DND-41 (cell line): ENCODE data around the gene FAM234A.
"Not testable (repeated sequence)": the region's sequence is repeated elsewhere in the genome, so short reads cannot be mapped to it uniquely, and the experiment has no call there.

Source experiments
- ATAC-seq: fragments of 200-7000 bp; cut with Tn5 transposase; 3 replicates; pipeline ENCODE4 v1.9.1; 2021; ENCODE audit warnings: low read depth; ENCODE audit not compliant: insufficient read depth
- DNase-seq: peaks from one replicate; pipeline ENCODE4 v3.0.0-alpha.2; 2020
- H2AFZ ChIP-seq: 2 replicates; pipeline ENCODE4 v1.6.0; 2012; ENCODE audit warnings: low read depth, low read length
- H3K27ac ChIP-seq: 2 replicates; pipeline ENCODE4 v1.5.1; 2012; ENCODE audit warnings: low read length, inconsistent platforms
- H3K27me3 ChIP-seq: fragments of 200-600 bp; sonication (generic); 2 replicates; pipeline ENCODE4 v1.6.0; 2012; ENCODE audit warnings: low read length, mild to moderate bottlenecking, inconsistent platforms; ENCODE audit not compliant: insufficient read depth, poor library complexity
- H3K36me3 ChIP-seq: 2 replicates; pipeline ENCODE4 v1.5.1; 2012; ENCODE audit warnings: low read length, inconsistent platforms; ENCODE audit not compliant: insufficient read depth
- H3K4me1 ChIP-seq: 2 replicates; pipeline ENCODE4 v1.5.1; 2012; ENCODE audit warnings: mild to moderate bottlenecking, low read length; ENCODE audit not compliant: insufficient read depth
- H3K4me2 ChIP-seq: 2 replicates; pipeline ENCODE4 v1.6.0; 2012; ENCODE audit warnings: mild to moderate bottlenecking, moderate library complexity, low read length, inconsistent platforms; ENCODE audit not compliant: insufficient read depth
- H3K4me3 ChIP-seq, 2 experiments: fragments of 200-600 bp in 1 of 2; shearing (Covaris generic) in 1 of 2; 2 replicates each; pipeline ENCODE4 v1.5.1; 2012 to 2016; ENCODE audit warnings: inconsistent platforms in 2 of 2, low read length in 2 of 2, mild to moderate bottlenecking in 2 of 2, low read depth in 1 of 2, moderate library complexity in 1 of 2
- H3K79me2 ChIP-seq: 2 replicates; pipeline ENCODE4 v1.6.0; 2012; ENCODE audit warnings: low read length, inconsistent platforms; ENCODE audit not compliant: insufficient read depth
- H3K9ac ChIP-seq: 2 replicates; pipeline ENCODE4 v1.6.0; 2012; ENCODE audit warnings: low read depth, mild to moderate bottlenecking, inconsistent platforms, low read length, moderate library complexity
- H3K9me3 ChIP-seq: 2 replicates; pipeline ENCODE4 v1.5.1; 2012; ENCODE audit warnings: low read length, moderate library complexity, mild to moderate bottlenecking, inconsistent platforms; ENCODE audit not compliant: insufficient read depth, severe bottlenecking
- H4K20me1 ChIP-seq: 2 replicates; pipeline ENCODE4 v1.6.0; 2012; ENCODE audit warnings: low read length; ENCODE audit not compliant: insufficient read depth
- CTCF ChIP-seq: IDR thresholded peaks from 2 replicates; pipeline ENCODE4 v1.5.1; 2012; ENCODE audit warnings: borderline replicate concordance, low read length, moderate library complexity, mild to moderate bottlenecking; ENCODE audit not compliant: poor library complexity, severe bottlenecking; ENCODE audit errors: extremely low read depth
- EZH2 ChIP-seq: IDR thresholded peaks from 3 replicates; pipeline ENCODE4 v1.6.1; 2012; ENCODE audit warnings: borderline replicate concordance, low read depth, mild to moderate bottlenecking, moderate library complexity, low read length, inconsistent platforms; ENCODE audit not compliant: severe bottlenecking

The FAM234A gene

GRCh38 chr16:255183-255582, 20.6 kb downstream of the FAM234A start:
- TF ChIP-seq CTCF = no peak
- no peak for TF ChIP-seq EZH2
- H3K79me2 ChIP-seq = no peaks in the 10 kb centered on the region
- peaks cover 30% of the 10 kb centered on the region for H3K36me3 ChIP-seq
- H3K4me3 ChIP-seq = no peak overlapping the region
- ATAC-seq = no peak
- H3K4me1 ChIP-seq = no peaks in the 10 kb centered on the region
- no peaks in the 10 kb centered on the region for H4K20me1 ChIP-seq
- no peak overlapping the region for H2AFZ ChIP-seq
- no peak overlapping the region for H3K4me2 ChIP-seq
- no peaks in the 10 kb centered on the region for H3K9me3 ChIP-seq
- H3K27ac ChIP-seq = no peak overlapping the region
- no peaks in the 10 kb centered on the region for H3K27me3 ChIP-seq
- no peak overlapping the region for H3K9ac ChIP-seq
- no peak for DNase-seq

- H3K4me3 ChIP-seq, H2AFZ ChIP-seq, H3K9me3 ChIP-seq, H3K4me1 ChIP-seq, H3K27ac ChIP-seq, H3K4me2 ChIP-seq, ATAC-seq, H4K20me1 ChIP-seq, H3K27me3 ChIP-seq, DNase-seq, H3K79me2 ChIP-seq, H3K9ac ChIP-seq: not testable (repeated sequence)
- H3K36me3 ChIP-seq = peaks cover 48% of the 10 kb centered on the region
Measured at GRCh38 chr16:258091-258490, 23.5 kb downstream of the FAM234A start.

- Histone ChIP-seq H3K9ac (no peak overlapping the region), H4K20me1 (no peaks in the 10 kb centered on the region), H3K4me2 (no peak overlapping the region), H3K27me3 (no peaks in the 10 kb centered on the region), H3K79me2 (no peaks in the 10 kb centered on the region), H3K27ac (no peak overlapping the region), H3K9me3 (no peaks in the 10 kb centered on the region), H2AFZ (no peak overlapping the region), H3K4me1 (no peaks in the 10 kb centered on the region), H3K4me3 (no peak overlapping the region), H3K36me3 (peaks cover 53% of the 10 kb centered on the region)
- no peak for TF ChIP-seq CTCF
- no peak for TF ChIP-seq EZH2
- DNase-seq = no peak
- no peak for ATAC-seq
Measured at GRCh38 chr16:259226-259625, 24.6 kb downstream of the FAM234A start.

- Histone ChIP-seq H3K4me1 (no peaks in the 10 kb centered on the region), H3K4me3 (no peak overlapping the region), H3K27me3 (no peaks in the 10 kb centered on the region), H2AFZ (no peak overlapping the region), H3K9ac (no peak overlapping the region), H3K79me2 (no peaks in the 10 kb centered on the region), H3K9me3 (no peaks in the 10 kb centered on the region), H3K4me2 (no peak overlapping the region), H3K27ac (no peak overlapping the region), H3K36me3 (peaks cover 58% of the 10 kb centered on the region), H4K20me1 (no peaks in the 10 kb centered on the region)
- DNase-seq (no peak), ATAC-seq (no peak)
- TF ChIP-seq EZH2 (no peak), CTCF (no peak)
Measured at GRCh38 chr16:259814-260253, 25.2 kb downstream of the FAM234A start.
